ENCODE measurements around the gene ZSCAN1.
"Not testable (repeated sequence)": the region's sequence is repeated elsewhere in the genome, so short reads cannot be mapped to it uniquely, and the experiment has no call there.

ZSCAN1 gene, protein sequence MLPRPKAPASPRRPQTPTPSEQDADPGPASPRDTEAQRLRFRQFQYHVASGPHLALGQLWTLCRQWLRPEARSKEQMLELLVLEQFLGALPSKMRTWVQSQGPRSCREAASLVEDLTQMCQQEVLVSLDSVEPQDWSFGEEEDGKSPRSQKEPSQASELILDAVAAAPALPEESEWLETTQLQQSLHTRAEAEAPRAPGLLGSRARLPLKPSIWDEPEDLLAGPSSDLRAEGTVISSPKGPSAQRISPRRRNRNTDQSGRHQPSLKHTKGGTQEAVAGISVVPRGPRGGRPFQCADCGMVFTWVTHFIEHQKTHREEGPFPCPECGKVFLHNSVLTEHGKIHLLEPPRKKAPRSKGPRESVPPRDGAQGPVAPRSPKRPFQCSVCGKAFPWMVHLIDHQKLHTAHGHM

DNA sequence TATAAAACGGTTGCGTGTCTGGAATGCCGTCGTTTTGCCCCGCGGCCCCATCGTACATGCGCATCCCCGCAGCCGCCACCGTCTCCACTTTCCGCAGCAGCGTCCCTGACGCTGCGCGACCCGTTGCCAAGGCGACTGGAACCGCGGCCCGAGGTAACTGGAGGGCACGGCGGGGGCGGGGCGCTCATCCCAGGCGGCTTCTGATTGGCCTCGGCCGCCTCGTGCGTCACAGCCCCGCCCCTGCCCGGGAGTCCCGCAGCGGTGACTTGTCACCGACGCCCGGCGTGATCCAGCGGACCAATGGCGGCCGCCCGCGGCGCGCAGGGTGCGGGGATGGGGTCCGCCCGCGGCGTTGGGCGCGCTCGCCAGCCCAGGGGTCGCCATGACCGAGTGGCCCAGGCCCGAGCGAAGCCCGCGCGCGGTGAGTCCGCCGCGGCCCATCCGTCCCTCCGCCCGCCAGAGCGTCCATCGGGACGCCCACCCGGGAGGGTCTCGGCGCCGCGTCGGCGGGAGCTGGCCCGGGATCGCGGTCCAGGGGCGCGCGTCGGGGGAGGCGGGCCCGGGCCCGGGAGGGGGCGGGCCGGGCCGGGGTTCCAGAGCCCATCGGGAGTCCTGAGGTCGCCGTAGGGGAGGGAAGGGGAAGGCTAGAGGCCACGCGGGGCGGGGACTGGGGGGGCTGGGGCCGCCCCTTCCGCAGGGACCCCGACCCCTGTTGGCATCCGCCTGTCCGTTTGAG is at the start of gene ZSCAN1:
Gene ZSCAN1 (plus strand): TSS at position 285 of the 736 bp plus-strand sequence. CDS start 3,812 bp downstream, outside the sequence.
- in situ Hi-C loops (cut with MboI; ENCODE audit: low sequenced_read_pairs) = no loop called here

DNA sequence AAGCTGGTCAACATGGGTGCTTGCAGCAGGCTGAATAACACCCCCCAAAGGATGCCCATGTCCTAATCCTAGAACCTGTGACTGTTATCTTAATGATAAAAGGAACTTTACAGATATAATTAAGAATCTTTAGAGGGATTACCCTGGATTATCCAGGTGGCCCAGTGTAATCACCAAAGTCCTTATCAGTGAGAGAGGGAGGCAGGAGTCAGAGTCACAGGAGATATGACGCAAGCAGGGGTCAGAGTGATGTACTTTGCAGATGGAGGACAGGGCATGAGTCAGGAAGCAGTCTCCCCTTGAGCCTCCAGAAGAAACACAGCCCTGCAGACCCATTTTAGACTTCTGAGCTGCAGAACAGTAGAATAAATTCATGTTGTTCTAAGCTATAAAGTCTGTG is 41.0 kb upstream of the ZSCAN1 start:
- in situ Hi-C loops (cut with MboI; ENCODE audit: low sequenced_read_pairs) = no loop called here

DNA sequence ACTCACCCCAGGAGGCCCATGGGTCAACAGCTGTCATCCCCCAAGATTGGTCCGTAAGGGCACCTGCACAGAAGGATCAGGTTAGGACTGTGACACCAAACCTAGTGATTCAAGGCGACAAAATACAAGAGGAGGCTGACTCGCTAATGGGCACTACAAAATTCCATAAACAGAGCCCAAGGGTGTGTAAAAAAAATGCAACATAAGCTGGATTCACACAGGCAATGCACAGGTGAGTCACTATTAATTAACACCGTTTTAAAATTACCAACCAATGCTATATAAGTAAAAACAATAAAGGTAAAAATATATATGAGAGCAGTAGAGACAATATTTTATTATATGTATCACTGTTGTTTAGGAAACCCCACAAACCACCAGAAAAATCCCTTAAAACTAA is 33.1 kb upstream of the ZSCAN1 start:
- in situ Hi-C loops (cut with MboI; ENCODE audit: low sequenced_read_pairs) = no loop called here

DNA sequence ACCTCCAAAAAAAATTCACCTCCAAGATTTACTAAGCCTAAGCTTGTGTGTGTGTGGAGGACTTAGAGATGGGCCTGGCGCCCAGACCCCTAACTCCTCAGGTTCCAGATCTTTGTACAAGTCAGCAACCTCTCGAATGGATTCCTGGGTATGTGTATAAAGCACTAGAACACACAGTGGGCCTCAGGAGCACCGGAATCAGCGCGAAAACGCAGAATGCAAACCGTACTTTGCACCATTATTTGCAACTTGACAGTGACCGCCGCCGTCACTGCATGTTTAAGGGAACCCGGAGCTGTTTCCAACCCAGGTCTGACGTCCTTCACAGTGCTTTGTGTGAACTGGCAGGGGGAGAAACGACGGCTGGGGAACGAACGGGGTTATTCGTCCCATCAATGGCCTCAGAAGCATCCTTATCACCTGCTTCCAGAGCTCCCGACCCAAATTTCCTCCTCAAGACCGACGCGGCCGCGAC is 31.9 kb upstream of the ZSCAN1 start:
- in situ Hi-C loops (cut with MboI; ENCODE audit: low sequenced_read_pairs) = no loop called here

DNA sequence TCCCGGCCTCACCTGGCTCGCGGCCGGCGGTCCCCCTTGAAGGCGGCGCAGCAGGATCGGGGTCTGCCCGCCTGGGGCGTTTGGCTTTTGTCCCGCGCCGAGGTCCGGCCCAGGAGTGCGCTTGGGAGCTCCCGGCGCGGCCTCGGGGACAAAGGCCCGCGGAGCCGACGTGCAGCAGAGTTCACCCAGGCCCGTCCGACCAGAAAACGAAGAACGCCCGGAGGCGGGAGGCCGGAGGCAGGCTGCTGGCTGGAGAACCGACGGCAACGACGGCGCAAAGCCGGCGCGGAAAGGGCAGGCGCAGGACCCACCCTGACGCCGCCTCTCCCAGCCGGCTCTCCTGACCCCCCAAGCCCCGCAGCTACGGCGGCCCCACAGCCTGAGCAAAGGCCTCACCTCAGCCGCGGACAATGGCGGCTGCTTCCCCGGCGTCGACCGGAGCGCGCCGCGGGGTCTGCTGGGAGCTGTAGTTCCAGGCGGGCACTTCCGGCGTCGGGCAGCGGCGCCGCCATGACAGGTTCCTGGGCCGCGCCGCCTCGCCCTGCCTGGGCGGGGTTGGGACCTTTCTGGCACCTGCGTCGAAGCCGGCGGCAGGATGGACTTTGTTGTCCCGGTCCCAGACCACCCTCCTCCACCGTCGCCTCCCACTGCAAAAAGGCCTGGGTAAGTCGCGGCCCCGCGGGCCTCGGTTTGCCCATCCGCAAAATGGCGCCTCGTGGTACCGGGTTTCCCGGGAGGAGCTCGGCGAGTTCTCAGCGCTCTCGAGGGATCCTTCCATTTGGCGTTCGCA is 31.2 kb upstream of the ZSCAN1 start, which contains the start of gene ZNF606:
Gene ZNF606 (minus strand): TSS at position 437 of the 790 bp plus-strand sequence. CDS start 1,501 bp downstream, outside the sequence.
- in situ Hi-C loops (cut with MboI; ENCODE audit: low sequenced_read_pairs) = no loop called here

DNA sequence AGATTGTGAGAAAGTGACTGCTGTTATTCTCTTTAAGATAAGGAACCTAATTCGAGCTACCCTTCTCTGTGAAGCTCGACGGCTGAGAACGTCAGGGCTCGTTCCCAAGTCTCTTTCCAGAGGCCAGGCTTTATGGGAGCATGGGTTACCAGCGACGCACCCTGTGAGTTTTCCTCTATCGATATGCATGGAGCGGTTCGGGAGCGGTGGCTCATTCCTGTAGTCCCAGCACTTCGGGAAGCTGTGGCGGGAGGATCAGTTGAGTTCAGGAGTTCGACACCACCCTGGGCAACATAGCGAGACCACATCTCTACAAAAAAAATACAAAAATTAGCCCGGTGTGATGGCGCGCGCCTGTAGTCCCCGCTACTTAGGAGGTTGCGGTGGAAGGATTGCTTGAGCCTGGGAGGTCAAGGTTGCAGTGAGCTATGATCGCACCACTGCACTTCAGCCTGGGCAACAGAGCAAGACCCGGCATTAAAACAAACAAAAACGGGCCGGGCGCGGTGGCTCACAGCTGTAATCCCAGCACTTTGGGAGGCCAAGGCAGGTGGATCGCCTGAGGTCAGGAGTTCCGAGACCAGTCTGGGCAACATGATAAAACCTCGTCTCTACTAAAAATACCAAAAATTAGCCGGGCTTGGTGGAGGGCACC is 30.5 kb upstream of the ZSCAN1 start:
- in situ Hi-C loops (cut with MboI; ENCODE audit: low sequenced_read_pairs) = no loop called here

DNA sequence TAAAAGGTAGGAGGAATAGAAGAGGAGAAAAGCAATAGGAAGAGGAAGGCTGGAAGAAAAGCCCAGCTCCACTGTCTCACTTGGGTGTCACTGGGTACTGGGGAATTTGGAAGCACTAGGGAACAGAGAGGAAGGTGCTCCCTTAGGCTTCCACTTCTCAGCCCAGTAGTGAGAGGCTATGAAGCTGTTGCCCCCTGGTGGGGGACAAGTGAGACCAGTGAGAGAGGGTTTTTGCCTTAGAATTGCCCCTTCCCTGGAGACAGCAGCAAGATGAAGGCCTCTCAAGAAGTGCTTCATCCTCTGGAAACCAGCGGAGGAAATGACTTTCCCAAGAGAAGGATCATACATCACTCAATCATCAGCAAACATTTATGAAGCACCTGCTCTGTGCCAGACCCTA is 26.5 kb upstream of the ZSCAN1 start:
- in situ Hi-C loops (cut with MboI; ENCODE audit: low sequenced_read_pairs) = no loop called here

DNA sequence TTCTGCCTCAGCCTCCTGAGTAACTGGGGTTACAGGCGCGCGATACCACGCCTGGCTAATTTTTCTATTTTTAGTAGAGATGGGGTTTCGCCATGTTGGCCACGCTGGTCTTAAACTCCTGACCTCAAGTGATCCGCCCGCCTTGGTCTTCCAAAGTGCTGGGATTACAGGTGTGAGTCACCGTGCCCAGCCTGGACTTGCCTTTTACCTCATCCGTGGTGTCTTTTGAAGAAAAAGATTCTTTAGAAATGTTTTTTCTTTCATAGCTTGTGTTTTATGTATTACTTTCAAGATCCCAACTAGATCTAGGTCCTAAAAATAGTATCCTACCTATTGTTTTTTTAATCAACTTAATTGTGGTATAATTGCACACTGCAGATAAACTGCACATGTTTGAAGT is 24.9 kb upstream of the ZSCAN1 start:
- in situ Hi-C loops (cut with MboI; ENCODE audit: low sequenced_read_pairs) = not testable (repeated sequence)

DNA sequence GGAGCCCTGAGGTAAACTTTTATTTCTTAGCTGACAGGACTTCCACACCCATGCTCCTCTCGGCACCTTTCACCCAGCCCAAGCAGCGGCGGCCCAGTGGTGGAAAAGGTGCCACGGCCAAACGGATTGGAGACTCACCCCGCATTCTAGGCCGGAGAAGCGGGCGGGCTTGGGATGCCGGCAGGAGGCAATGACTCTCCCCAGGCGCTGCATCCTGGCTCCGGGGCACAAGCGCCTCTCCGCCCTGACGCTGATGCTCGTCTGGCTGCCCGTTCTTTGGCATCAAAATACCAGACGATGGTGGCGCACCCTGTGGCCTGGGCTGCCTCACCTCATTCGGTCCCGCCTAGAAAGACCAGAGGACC is 24.5 kb upstream of the ZSCAN1 start:
- in situ Hi-C loops (cut with MboI; ENCODE audit: low sequenced_read_pairs) = no loop called here

DNA sequence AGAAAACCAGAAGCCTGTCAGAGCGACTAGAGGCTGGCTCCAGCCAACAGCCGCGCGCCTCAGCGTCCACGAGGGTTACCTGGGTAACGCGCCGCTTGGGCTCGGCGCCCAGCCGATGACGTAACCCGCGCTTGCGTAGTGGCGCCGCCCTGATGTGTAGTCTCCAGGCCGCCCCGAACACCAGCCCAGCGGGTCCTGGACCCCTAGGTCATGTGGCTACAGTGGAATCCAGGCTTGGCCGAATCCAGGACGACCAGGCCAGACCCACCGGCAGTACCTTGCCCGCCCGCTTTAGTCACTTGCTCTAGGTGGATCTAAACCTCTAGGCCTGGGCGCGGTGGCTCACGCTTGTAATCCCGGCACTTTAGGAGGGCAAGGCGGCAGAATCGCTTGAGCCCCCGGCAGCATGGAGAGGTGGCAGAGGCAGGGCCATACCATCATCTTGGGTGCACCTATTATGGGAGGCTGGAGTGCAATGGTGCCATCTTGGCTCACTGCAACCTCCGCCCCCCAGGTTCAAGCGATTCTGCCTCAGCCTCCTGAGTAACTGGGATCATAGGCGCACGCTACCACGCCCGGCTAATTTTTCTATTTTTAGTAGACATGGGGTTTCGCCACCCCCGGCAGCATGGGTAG is 24.0 kb upstream of the ZSCAN1 start:
- in situ Hi-C loops (cut with MboI; ENCODE audit: low sequenced_read_pairs) = no loop called here

DNA sequence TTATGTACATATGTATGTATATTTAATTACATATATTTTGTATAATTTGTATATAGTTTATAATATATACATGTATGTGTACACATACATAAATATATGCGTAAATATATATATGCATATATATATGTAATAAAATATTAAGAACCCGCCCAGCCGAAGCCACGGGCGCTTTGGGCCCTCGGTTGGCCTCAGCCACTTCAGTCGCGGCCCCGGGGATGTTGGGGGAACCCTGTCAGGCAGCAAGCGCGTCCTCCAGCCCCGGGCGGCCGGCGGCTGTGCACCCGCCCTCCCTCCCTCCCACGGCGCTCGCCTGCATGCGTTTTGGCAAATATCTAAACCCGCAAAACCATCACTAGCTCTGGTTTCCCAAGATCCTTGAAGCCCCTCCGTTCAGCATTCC is 23.3 kb upstream of the ZSCAN1 start:
- in situ Hi-C loops (cut with MboI; ENCODE audit: low sequenced_read_pairs) = no loop called here

DNA sequence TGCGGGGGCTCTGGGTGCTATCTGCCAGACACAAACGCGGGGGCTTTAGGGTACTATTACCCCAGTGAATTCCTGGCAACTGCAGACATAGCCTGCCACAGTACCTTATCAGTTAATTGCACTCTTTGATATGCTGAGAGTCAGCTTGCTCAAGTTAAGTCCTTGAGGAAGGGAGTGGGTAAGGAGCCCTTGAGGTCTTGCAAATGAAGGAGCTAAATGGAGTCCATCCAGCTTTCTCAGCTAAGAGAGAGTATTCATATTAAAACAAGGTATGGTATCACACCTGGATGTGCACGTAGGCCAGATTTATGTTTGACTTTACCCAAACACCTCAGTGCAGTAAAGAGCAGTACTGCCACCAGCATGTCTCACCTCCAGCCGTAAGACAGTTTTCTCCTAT is 19.7 kb upstream of the ZSCAN1 start:
- in situ Hi-C loops (cut with MboI; ENCODE audit: low sequenced_read_pairs) = no loop called here

DNA sequence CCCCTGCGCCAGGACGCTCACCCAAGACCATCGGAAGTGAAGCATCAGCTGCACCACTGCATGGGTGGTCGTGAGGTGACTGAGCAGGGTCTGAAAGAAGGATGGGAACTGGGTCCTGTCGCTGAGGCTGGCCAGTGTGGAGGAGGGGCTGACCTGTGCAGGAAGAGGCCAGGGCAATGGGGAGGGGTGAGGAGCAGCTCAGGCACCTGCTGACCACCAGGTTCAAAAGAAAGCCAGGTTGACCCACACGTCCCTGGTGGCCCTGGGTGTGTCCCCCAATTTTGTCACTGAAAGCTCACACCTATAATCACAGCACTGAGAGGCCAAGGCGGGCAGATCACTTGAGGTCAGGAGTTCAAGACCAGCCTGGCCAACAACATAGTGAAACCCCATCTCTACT is 13.7 kb upstream of the ZSCAN1 start:
- in situ Hi-C loops (cut with MboI; ENCODE audit: low sequenced_read_pairs) = no loop called here

DNA sequence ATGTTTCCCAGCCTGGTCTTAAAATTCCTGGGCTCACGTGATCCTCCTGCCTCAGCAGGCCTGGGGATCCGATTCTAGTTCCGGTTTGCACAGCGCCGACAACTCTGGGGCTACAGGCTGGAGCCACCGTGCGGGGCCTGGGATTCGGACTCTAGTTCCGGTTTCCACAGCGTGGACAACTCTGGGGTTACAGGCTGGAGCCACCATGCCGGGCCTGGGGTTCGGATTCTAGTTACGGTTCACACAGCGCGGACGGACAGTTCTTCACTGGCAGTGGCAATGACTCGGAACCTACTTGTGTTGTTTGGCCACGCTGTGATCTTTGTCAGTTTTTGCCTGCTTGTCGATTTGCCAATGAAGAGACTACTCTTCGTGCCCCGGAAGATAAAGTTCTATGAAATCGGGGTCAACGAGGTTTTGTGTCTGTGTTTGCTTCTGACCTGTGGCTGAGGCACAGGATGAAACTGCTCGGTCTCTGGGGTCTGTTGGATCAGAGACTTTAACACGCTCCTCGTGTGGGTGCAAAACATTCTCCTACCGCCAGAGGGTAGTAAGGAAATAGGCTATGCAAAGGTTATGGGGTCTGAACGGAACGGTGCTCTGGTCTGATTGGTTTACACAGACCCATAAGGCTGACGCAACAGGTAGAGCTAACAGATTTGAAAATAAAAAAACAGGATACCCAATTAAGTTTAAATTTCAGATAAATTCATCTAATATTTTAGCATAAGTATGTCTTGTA is 12.1 kb upstream of the ZSCAN1 start:
- in situ Hi-C loops (cut with MboI; ENCODE audit: low sequenced_read_pairs) = no loop called here

DNA sequence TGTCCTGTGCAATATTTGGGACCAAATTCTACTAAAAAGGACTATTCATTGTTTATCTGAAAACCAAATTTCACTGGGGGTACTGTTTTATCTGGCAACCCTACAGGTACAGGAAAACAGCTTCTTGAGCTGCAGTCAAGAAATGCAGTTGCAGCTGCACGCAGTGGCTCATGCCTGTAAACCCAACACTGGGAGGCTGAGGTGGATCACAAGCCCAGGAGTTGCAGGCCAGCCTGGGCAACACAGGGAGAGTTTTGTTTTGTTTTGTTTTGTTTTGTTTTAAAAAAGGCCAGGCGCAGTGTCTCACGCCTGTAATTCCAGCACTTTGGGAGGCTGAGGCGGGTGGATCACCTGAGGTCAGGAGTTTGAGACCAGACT is 11.6 kb upstream of the ZSCAN1 start:
- in situ Hi-C loops (cut with MboI; ENCODE audit: low sequenced_read_pairs) = no loop called here

DNA sequence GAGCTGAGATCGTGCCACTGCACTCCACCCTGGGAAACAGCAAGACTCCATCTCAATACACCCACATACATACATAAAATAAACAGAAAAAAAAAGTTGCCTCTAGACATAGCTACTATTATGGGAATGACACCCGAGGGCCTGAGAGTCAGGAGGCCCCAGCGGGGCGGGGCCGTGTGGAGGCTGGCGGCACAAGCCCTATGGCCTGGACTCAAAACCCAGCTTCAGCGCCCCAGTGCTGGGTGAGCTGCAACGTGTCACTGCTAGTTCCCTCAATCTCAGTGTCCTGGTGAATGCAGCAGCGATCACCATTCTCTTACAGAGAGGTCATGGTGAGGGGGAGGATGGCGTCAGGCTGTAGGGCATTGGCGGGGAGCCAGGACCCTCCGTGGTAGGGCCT is 9.2 kb upstream of the ZSCAN1 start:
- in situ Hi-C loops (cut with MboI; ENCODE audit: low sequenced_read_pairs) = no loop called here

DNA sequence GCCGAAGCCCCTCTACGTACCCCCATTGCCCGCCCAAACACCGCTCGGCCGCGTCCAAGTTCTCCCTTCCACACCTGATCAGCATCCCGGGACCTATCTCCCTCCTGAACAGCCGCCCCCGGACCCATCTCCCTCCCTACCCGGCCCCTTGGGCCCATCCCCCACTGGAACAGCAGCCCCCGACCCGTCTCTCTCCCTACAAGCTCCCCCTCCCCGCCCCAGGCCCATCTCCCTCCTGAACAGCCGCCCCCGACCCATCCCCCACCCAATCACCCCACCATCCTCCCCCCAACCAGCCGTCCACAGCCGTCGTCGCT is 610 bp downstream of the ZSCAN1 start:
- in situ Hi-C loops (cut with MboI; ENCODE audit: low sequenced_read_pairs) = no loop called here

DNA sequence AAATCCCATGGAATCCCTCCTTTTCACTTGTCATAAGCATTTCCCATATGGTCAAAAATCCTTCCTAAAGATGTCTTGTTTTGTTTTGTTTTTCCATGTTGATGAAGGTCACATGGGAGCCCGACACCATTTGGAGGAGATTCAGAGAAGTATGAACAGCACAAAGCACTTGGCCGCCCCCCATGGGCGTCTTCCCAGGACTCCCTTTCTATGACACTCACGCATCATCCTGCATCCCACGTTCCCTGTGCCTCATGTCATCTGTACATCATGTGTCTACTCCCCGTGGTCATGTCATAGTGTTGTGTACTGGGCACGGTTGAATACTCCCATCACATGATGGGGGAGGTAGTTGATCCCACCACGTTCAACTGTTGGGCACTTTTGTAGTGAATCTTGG is 2.0 kb downstream of the ZSCAN1 start:
- in situ Hi-C loops (cut with MboI; ENCODE audit: low sequenced_read_pairs) = no loop called here

DNA sequence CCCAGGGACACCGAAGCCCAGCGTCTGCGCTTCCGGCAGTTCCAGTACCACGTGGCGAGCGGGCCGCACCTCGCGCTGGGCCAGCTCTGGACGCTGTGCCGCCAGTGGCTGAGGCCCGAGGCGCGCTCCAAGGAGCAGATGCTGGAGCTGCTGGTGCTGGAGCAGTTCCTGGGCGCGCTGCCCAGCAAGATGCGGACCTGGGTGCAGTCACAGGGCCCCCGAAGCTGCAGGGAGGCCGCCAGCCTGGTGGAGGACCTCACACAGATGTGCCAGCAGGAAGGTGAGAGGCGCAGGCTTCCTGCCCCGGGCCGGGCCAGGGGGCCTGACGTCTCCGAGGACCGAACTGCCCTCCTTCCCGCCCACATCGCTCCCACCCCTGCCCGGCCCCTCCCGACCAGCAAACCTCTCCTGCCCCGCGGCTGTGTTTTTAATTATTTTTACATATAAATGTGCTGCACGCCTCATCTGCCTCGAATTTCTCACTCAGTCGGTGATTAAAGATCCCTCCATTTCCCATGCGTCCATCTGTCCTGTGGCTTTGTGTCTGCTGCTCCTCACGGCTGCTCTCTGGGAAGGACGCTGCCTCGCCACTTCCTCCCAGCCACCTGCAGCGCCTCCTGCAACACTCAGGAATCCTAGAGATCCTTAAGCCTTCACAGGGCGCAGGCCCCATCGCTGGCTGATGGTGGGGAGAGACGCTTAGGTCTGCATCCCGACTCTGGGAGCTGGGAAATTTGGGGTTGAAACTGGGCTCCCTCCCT is 4.3 kb downstream of the ZSCAN1 start:
- in situ Hi-C loops (cut with MboI; ENCODE audit: low sequenced_read_pairs) = no loop called here
